Measurements from ENCODE around the gene RACGAP1.

The RACGAP1 gene

GRCh38 chr12:50050119-50050385 is 24.8 kb upstream of the RACGAP1 start:
- in situ Hi-C loops (cut with HindIII; ENCODE audit: low sequenced_read_pairs): no loop called here
- no peak overlapping the region for H3K4me3 ChIP-seq (ENCODE audit: low read depth, low read length)
- no peak for TF ChIP-seq CTCF (IDR thresholded peaks at IDR 0.05; ENCODE audit: low read depth, low read length)
- DNase-seq (ENCODE audit: low read depth, low spot score): no peak

- no peak for TF ChIP-seq CTCF (IDR thresholded peaks at IDR 0.05; ENCODE audit: low read depth, low read length)
- H3K4me3 ChIP-seq (ENCODE audit: low read depth, low read length): no peak overlapping the region
- in situ Hi-C loops (cut with HindIII; ENCODE audit: low sequenced_read_pairs): no loop called here
- DNase-seq (ENCODE audit: low read depth, low spot score): no peak
Measured at GRCh38 chr12:50049254-50050118, 24.2 kb upstream of the RACGAP1 start.

GRCh38 chr12:50047693-50048250 is 22.5 kb upstream of the RACGAP1 start:
- no peak overlapping the region for H3K4me3 ChIP-seq (ENCODE audit: low read depth, low read length)
- no peak for DNase-seq (ENCODE audit: low read depth, low spot score)
- no peak for TF ChIP-seq CTCF (IDR thresholded peaks at IDR 0.05; ENCODE audit: low read depth, low read length)
- in situ Hi-C loops (cut with HindIII; ENCODE audit: low sequenced_read_pairs): no loop called here

- in situ Hi-C loops (cut with HindIII; ENCODE audit: low sequenced_read_pairs): no loop called here
- DNase-seq (ENCODE audit: low read depth, low spot score): no peak
- no peak overlapping the region for H3K4me3 ChIP-seq (ENCODE audit: low read depth, low read length)
- no peak for TF ChIP-seq CTCF (IDR thresholded peaks at IDR 0.05; ENCODE audit: low read depth, low read length)
Measured at GRCh38 chr12:50043854-50044253, 18.6 kb upstream of the RACGAP1 start.

- H3K4me3 ChIP-seq (ENCODE audit: low read depth, low read length): no peak overlapping the region
- TF ChIP-seq CTCF (IDR thresholded peaks at IDR 0.05; ENCODE audit: low read depth, low read length): no peak
- in situ Hi-C loops (cut with HindIII; ENCODE audit: low sequenced_read_pairs): no loop called here
- no peak for DNase-seq (ENCODE audit: low read depth, low spot score)
Measured at GRCh38 chr12:50043308-50043707, 18.0 kb upstream of the RACGAP1 start.

- H3K4me3 ChIP-seq (ENCODE audit: low read depth, low read length): no peak overlapping the region
- in situ Hi-C loops (cut with HindIII; ENCODE audit: low sequenced_read_pairs): no loop called here
- no peak for DNase-seq (ENCODE audit: low read depth, low spot score)
- TF ChIP-seq CTCF (IDR thresholded peaks at IDR 0.05; ENCODE audit: low read depth, low read length): no peak
Measured at GRCh38 chr12:50042693-50043092, 17.4 kb upstream of the RACGAP1 start.
